Measurements from ENCODE around the gene TRPC4.

TRPC4 gene

DNA sequence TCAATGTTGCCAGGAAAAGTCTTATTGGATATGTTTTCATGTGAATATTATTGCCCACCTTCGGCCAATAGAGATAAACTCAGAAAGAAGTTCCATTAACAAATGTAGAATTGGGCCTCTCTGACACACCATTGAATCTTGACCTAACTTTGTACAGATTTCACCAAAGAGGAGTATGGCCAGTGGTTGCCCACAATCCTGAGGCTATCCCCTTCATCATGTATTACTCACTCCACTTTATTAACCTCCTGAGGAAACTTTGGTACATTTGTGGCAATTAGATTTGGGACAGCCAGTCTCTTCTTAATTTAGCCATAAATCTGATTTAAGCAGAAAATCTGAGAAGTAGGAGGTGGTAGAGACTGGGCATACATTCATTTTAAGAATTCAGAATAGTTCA, 217.7 kb downstream of the TRPC4 start:
- DNase-seq: no peak

DNA sequence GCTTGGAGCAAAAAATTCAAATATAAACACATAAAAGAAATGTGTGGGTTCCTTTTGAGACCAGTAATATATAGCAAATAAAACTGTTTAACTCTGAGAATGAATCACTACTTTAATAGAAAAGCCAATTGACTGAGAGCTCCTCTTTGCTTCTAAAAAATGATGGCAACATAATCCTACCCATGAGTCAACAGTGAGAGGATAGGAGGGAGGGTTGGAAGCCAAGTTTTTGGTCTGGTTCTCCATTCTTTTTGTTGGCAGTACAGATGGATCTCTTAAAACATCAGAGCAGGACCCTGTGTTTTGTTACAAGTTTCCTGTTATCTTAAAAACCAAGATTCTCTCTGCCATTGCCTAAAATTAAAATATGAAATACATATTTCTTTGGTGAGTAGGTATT, 221.0 kb downstream of the TRPC4 start:
- no peak for DNase-seq

DNA sequence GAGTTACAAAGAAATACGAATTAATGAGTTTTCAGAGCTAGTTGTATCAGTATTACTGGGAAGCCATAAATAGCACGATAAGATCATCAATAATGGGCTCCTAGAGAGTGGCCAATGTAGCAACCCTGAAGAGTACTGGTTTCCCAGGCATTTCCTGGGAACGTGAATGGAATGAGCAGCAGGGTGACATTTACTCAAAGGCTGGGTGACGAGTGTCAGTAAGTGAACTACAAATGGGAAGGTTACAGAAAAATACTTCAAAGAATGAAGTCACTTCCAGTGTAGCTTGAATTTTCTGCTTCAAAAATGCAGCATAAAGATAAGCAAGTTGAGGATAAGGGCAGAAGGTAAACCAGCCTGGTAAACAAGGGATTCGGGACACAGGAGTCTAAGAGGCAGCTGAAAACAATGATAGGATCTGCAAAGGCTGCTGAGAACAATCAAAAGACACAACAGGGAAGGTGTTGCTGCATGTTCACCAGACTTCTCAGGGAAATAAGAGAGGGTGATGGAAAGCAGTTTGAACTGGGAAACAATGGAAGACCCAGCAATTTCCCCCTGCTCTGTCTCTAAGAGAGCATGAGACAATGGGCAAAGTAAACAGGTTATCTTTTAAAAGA, 222.4 kb downstream of the TRPC4 start:
- no peak for DNase-seq

DNA sequence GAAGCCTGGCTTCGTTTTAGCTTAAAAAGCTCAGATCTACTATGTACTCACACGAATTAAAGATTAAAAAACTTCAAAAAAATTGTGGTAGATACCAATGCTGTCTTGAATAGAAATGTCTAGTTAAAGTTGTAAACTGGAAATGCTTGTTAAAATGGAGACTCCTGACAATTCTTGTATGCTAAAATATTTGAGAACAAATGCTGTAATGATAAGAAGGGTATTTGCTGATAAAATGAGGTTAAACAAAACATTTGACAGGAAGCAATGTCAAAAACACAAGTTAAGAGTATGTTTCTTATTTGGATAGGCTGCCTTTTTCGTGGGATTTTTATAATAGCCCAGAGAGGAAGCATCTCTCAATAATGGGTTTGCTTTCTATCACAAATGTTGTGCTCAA, 223.0 kb downstream of the TRPC4 start:
- no peak for DNase-seq

DNA sequence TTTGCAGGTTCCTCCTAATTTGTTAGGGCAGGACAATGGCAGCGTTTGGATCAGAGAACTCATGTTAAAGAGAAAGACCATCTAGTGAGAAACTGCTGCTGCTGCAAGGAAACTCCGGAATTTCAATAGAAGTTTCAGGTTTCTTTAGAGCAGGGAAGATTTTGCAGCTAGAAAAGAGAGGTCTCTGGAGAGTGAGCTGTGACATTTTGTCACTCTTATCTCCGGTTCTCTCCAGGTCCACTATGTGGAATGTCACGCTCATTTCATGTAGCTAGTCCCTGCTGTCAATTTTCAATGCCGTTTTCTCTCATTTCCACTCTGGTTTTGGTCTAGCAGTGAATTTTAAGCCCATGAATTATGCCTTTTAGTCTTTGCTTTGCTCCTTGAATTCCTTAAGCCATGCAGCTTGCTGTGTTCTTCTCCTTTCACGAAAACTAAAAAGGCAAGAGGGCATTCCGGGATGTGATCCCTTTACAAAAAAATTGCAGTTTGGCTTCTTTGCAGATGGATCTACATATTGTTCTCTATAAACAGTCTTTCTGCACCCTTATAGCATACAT, 224.3 kb downstream of the TRPC4 start:
- DNase-seq: no peak

DNA sequence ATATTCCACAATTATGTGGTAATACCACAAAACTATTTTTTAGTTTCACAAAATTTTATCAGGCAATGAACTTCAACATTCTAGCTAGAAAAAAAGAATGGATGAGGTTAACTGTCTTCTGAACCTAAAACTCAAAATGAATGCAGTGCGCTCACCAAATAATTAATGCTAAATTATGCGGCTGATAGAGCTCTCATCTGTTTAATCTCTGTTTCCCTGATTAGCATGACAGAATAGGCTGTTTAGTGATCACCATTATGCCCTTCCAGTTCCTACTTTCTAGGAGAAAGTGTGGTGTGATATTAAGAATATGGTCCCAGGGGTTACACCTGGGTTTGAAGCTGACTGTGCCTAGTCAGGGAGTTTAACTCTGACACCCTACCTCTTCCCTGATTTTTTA, 228.2 kb downstream of the TRPC4 start:
- no peak for DNase-seq

DNA sequence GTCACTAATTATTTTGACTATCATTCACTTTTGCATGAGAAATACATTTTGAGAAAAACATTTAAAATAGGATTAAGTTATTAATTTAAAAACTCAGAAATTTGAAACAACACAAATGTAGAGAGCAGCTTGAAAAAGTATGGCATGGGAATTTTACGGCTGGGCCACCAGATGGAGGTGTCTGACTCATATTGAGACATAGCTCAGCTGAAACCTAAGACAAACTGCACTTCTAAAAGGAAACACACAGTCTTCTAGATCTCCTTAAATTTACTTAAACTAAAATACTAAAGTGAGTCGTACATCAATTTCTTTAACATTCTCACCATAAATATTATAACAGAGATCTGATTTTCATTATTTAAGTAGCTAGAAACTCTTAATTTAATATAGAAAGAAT, 229.1 kb downstream of the TRPC4 start:
- peak; percentile 66 for DNase-seq

DNA sequence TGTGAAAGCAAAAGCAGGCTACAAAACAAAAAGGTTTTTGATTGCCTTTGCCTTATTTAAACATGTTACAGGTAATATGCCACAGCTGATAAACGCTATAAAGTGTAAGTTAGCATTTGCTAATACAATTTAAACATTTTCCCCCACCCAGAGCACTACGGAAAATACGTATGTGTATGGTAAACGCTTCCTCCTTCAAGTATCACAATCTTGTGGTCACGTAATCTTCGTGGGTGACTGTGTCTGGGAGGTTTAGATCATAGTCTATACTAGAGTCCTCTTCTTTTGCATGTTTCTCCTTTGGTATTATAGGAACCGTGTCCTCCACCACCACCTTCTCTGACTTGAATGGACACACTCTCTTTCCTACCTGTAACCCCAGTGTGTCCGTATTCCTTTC, 232.9 kb downstream of the TRPC4 start:
- peak; percentile 26 for DNase-seq

DNA sequence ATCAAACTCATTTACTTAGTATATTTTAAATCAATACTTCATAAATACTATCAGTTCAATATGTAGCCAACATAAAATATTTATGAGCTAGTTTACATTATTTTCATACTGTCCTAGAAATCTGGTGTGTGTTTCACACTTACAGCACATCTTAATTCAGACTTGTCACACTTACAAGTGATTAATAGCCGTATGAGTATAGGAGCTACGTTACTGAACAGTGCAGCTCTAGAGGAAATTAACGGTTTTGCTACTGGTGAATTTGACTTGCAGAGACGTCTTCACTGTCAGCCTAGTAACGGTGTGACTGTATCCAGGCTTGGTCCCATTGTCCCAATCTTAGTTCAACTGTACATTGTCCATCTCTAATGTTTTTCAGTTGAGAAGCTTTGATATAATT, 237.3 kb downstream of the TRPC4 start:
- DNase-seq: peak; percentile 10

DNA sequence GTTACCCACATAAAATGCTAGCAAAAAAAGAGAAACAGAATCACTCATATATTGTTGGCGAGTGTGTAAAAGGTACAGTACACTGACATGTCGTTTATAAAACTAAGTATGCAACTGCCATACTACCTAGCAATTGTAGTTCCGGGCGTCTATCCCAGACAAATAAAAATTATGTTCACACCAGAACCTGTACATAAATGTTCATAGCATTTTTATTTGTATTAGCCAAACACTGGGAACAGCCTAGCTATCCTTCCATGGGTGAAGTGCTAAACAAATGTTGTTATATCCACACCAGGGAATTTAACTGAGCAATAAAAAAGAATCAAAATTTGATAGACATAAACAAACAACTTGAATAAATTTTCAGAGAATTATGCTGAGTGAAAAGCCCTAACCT, 242.1 kb downstream of the TRPC4 start:
- DNase-seq: no peak

DNA sequence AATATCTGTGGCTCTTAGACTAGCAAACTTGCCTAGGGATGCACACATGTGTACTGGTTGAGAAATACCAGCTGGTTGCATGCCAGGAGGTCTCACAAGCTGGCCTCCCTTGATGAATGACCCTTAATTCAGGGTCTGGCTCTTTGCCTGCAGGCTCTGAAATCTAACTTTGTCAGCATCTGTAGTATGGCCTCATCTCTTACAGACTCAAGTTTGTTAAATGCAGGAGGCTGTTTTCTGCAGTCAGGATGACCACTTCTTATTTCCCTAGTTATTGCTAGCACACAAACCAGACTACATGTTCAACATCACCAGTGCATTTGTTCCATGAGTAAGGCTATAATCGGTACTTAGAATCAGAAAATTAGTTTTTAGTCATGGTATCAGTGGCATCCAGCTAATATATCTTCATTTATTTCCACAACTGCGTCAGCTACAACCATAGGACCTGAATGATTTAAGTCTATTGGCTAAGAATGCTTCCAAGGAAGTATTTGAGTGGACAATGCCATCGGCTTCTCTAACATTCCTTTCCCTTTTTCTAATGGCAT, 247.7 kb downstream of the TRPC4 start:
- DNase-seq: peak; percentile 20

DNA sequence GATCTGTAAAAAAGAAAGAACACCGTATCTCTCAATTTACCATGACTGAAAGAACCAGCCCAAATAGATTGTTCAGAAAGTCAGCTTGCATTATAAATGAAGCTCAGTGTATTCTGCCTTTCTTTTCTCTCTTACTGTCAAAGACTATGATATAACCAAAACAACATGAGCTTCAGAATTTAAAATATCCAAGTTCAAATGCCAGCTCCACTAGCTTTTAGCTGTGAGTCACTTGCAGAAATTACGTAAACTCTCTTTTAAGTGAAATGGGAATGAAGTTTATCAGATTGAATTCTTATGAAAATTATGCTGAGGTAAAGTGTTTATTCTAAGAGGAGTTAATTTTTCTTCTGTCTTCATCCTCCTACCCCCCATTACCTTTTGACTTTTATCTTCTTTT, 251.0 kb downstream of the TRPC4 start:
- no peak for DNase-seq

DNA sequence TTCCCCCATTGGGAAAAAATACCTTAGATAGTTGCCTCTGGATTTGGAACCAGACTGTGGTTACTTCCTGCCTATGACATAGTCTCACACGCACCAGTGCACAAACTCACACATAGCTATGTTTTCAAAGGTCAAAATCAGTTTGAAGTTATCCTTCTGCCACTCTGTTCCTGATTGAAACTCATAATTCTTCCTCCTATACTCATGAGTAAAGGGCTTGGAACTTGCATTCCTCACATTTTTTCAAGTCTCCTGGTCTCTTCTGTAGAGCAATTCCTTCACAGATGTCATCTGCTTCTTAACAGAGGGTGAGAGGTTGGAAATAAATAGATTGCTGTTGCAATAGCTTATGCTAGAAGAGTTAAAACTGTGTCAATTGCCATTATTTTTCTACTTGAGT, 252.4 kb downstream of the TRPC4 start:
- DNase-seq: no peak

DNA sequence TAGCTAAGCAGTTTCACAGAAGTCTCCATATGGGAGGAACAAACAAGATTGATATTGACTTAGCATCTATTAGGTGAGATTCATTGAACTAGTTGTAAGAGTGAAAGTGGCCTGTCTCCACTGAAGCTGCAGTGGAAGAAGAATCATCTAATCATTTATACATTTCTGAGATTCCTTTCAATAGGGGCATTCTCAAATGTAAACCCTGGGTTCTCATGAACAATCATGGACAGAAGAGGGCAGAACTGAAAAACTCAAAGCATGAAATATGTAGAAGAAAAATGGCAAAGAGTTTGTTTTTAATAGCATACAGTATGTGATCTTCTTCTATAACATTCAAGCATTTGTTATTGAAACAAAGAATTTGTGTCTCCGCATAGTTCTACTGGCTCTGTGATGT, 253.4 kb downstream of the TRPC4 start:
- DNase-seq: no peak

DNA sequence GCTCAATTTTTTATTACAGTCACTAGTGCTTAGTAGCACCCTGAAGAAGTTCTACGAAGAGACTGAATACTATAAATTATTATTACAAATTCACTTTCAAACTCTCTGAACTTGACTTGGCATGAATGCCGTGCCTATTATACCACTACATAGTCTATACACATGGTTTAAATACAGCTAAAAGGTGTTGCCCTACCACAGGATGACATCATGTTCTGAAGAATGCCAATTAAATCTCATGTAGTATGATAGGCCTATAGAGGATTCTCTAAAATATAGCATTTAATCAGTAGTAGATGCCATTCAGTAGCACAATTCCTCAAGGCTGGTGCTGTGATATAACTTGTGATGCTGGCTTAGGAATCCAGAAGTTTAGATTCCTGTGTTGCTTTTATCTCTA, 254.3 kb downstream of the TRPC4 start:
- DNase-seq: no peak

DNA sequence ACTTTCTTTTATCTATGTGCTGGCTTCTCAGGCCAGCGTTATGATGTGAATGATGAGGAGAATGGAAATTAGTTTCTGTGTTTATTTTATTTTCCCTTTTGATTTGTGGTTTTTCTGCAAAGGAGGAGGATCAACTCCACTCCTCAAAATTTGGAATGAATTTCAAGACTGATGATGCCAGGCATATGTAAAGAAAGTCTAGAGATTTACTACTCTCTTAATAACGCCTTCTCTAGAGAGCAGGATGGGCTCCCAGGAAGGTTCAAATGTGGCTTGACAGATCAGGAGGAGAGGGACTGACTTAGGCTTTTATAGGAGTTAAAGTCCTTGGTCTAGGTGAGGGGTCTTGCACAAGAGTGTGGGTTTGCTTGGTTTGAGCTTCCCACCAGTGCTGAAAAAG, 255.9 kb downstream of the TRPC4 start:
- DNase-seq: no peak

DNA sequence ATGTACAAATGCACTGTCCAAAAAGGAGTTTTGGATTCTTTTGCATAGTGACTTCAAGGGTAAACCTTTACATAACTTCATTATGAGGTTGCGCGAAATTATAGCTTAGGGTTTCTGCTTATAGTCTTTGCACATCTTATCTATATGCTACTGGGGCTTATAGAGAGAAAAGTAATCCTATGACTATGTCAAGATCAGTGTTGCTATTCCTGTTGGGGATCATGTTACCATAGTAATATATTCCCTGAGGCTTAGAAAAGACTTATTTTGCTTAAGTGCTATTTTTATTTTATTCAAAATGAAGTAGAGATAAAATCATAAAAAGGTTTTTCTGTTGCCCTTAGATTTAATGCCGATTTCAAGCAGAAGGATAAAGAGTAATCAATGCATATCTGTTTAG, 256.3 kb downstream of the TRPC4 start:
- DNase-seq: peak; percentile 33

DNA sequence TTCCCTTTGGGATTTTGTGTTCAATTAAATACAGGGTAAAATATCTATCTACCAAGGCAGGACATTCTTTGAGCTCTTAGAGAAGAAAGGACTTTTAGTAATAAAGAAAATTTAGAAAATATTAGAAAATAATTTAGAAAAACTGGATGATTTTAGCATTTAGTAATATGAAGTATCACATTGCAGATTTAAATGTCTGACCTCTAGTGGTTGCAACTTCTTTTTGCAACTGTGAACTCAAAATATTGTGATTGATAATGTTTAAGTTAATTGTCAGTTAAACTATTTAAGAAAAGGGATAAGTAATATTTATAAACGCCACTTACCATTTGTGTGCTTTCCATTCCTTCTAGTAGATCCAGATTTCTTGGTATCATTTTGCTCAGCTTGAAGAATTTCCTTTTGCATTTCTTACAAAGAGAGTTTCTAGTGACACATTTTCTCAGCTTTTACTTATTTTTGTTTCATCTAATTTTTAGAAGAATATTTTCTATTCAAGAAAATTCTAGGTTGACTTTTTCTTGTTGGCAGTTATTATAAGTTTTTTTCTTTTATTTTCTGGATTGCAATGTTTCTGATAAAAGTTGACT, 260.7 kb downstream of the TRPC4 start:
- no peak for DNase-seq

DNA sequence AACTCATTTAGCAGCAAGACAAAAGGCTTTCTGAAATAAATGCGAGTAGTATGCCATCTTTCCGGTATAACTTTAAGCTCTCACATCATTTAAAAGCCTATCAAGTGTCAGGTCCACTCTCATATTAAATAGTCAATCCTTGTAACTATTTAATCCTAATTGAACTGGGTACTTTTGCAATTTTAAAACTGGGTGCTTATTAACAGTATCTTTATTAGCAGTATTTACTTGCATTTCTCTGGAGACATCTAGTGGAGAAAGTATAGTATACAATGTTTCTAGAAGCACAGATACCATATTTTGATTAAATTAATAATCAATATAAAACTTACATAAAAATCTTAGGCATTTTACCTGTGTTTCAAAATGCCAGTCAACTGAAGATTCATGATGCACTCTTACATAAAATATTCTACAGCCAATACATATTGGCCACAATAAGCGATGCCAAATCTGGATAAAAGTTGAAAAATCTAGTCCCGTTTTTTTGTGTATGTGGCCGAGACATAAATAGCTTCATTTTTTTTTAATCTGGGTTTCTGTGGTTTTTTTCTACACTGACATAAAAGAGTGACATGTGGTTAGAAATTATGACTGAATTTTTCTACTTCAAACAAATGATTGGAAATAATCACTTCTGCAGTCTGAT, 266.7 kb downstream of the TRPC4 start:
- DNase-seq: no peak

DNA sequence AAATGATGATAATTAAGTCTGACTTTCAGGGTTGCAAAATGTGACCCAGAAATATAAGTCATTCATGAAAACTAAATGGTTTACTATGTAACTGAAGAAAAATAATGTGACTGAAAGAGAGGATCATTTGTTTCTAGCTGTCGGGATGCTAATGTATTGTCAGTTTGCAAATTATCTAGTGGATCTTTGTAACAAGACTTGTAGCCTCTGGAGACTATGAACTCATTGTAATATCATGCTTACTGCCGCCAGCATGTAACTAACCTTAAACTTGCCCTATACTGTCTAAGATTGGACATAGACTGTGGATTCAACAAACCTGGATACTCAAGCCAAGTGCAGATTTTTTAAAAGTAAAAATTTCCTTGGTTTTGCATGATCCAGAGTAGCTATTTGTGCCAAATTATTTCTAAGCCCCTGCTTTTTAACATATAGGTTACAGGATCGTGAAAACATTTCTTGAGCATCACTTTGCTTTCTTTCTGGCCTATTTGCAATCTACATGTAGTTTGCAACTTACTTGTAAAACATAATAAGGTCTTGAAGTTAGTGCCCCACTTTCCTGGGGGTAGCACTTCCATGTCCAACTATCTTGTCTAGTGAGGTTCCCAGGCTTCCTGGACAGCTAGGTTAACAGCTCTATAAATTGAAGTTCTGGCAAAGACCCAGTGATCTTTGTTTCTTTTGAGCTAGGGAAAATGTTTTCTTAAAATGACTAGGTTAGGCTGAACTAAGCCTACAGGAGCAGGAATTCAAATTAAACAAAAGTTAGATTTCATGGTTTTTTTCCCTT, 267.7 kb downstream of the TRPC4 start:
- DNase-seq: no peak

DNA sequence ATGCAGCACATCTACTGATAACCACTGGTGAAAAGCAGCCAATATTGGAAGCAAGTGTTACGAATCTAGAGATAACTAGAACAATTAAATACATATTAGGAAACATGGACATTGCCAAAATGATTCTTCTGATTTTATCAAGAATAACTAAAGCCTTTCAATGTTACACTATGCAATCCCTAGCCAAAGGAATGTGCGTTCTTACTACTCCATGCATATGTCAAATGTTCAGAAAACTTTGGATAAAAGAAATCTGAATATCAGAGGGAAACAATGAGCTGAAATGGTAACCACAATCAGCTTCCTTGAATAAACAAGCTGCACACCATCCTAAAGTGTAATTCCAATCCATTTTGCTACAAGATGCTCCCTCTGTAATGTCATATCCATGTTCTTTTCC, 270.1 kb downstream of the TRPC4 start:
- DNase-seq: no peak

DNA sequence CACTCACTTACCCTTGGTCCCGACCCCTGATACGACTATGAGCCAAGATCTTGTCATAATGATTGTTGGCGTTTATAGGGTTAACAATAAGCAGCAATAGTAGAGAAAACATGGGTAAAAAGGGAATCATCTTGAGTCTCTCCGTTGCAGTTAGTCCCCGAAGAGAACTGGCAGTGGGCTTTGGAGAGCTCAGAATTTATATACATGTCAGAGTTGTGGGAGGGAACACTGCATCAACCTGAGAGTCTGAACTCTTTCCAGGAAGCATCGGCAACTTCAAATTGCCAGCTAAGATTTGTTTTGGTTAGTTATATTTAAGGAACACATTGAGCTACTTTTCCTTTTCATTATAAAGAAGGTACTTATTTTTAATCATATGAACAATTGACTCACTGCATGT, 271.0 kb downstream of the TRPC4 start, which contains the start of gene POSTN:
TSS of gene POSTN (minus strand) at position 172 of the 400 bp plus-strand sequence. CDS start at position 130, 42 bp downstream.
- no peak for DNase-seq

DNA sequence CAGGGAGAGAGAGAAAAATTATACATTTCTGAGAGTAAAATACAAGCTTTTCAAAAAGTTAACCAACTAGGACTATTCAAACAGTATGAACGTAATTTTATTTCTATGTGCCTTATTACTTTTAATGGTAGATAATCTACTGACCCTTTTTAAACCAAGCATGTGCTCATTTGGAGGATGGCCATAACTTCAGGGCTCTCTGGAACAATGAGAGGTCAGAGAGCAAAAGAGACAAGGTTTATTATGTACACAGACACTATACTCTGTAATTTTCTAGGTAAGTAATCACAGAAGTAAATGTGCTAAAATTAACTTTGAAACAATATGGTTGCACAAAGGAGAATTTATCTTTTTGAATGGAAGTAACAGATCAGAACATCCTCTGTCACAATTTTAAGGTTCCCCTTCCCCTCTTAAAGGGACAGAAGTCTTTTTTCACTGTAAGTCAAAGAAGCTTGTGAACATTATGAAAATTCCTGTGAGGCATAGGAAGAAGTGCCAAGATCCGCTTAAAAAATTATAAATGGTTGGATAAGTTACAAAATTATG, 272.0 kb downstream of the TRPC4 start:
- no peak for DNase-seq
